PC-9 (cell line): ENCODE measurements around the gene RTN4R.

Experiments used
- CTCF ChIP-seq: fragments of 200-600 bp; sonication (generic); conservative IDR thresholded peaks from 2 replicates; pipeline ENCODE4 v1.6.1; 2017; ENCODE audit warnings: mixed run types, antibody characterized with exemption, mild to moderate bottlenecking, moderate library complexity
- EZH2 ChIP-seq: fragments of 200-600 bp; sonication (generic); IDR thresholded peaks from 2 replicates; pipeline ENCODE4 v1.8.0; 2017; ENCODE audit warnings: antibody characterized with exemption, low read depth

GRCh38 chr22:20292108-20292507 is 24.0 kb upstream of the RTN4R start:
- TF ChIP-seq CTCF (no peak), EZH2 (no peak)
